ENCODE data around the gene CADM2.

DNA sequence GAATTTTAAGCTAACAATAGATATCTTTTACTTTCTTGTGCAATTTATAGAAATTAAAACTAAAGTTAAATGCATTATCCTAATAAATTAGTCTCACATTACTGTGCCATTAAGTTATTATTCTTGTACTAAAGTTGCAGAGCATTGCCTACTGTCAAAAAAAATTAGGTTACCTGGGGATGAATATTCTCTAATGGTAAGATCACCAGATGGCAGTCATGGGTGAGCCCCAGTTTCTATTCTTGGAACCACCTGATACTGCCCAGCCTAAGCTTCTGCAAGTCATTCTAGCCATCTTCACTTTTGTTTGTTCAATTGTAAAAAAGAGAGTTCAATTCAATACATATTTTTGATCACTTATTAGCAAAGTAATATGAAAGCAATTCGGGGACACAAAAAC is 213.2 kb downstream of the CADM2 start:
- TF ChIP-seq, protein P1, sequence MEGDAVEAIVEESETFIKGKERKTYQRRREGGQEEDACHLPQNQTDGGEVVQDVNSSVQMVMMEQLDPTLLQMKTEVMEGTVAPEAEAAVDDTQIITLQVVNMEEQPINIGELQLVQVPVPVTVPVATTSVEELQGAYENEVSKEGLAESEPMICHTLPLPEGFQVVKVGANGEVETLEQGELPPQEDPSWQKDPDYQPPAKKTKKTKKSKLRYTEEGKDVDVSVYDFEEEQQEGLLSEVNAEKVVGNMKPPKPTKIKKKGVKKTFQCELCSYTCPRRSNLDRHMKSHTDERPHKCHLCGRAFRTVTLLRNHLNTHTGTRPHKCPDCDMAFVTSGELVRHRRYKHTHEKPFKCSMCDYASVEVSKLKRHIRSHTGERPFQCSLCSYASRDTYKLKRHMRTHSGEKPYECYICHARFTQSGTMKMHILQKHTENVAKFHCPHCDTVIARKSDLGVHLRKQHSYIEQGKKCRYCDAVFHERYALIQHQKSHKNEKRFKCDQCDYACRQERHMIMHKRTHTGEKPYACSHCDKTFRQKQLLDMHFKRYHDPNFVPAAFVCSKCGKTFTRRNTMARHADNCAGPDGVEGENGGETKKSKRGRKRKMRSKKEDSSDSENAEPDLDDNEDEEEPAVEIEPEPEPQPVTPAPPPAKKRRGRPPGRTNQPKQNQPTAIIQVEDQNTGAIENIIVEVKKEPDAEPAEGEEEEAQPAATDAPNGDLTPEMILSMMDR (IDR thresholded peaks at IDR 0.05) = no peak
- TF ChIP-seq POLR2A (IDR thresholded peaks at IDR 0.05) = no peak
